SU-DHL-6 (cell line): ENCODE results near the gene RTCB.

ENCODE experiments used
- H2AFZ ChIP-seq: fragments of 200-600 bp; sonication (generic); 2 replicates; pipeline ENCODE4 v1.6.1; 2014; ENCODE audit warnings: low read depth, mild to moderate bottlenecking, moderate library complexity, mixed read lengths, antibody characterized with exemption, low read length; ENCODE audit not compliant: severe bottlenecking
- H3F3A ChIP-seq: fragments of 200-600 bp; shearing (Covaris generic); 2 replicates; pipeline ENCODE4 v1.6.0; 2016; ENCODE audit warnings: antibody characterized with exemption, mild to moderate bottlenecking; ENCODE audit not compliant: insufficient read depth
- H3K27ac ChIP-seq: fragments of 200-600 bp; sonication (generic); 2 replicates; pipeline ENCODE4 v1.5.1; 2016; ENCODE audit warnings: low read depth, mild to moderate bottlenecking, low read length, moderate library complexity, mixed read lengths
- H3K27me3 ChIP-seq: fragments of 200-600 bp; sonication (generic), shearing (Covaris generic); 2 replicates; pipeline ENCODE4 v1.6.0; 2014; ENCODE audit warnings: mild to moderate bottlenecking, low read length
- H3K36me3 ChIP-seq: fragments of 200-600 bp; sonication (generic); 2 replicates; pipeline ENCODE4 v1.6.1; 2014; ENCODE audit warnings: mild to moderate bottlenecking, low read length, mixed read lengths
- H3K4me2 ChIP-seq: fragments of 300-600, 200-600 bp; shearing (Covaris generic), sonication (generic); 2 replicates; pipeline ENCODE4 v1.6.0; 2014; ENCODE audit warnings: low read length, low read depth, mild to moderate bottlenecking; ENCODE audit not compliant: poor library complexity, severe bottlenecking
- H3K4me3 ChIP-seq: fragments of 200-600 bp; sonication (generic); 2 replicates; pipeline ENCODE4 v1.5.1; 2014; ENCODE audit warnings: antibody characterized with exemption, low read length, mild to moderate bottlenecking, mixed read lengths; ENCODE audit not compliant: insufficient read depth, poor library complexity, severe bottlenecking
- H3K79me2 ChIP-seq: fragments of 200-600 bp; sonication (generic); 2 replicates; pipeline ENCODE4 v1.6.1; 2014; ENCODE audit warnings: mild to moderate bottlenecking, low read length, moderate library complexity; ENCODE audit not compliant: insufficient read depth
- H3K9ac ChIP-seq: fragments of 200-600 bp; sonication (generic); 2 replicates; pipeline ENCODE4 v1.7.0; 2014; ENCODE audit warnings: mild to moderate bottlenecking, low read length
- H3K9me2 ChIP-seq: fragments of 200-600 bp; sonication (generic); replicated peaks from 2 replicates; pipeline ENCODE4 v1.6.1; 2014; ENCODE audit warnings: low read length; ENCODE audit not compliant: insufficient read depth
- H3K9me3 ChIP-seq: fragments of 200-600 bp; sonication (generic); 2 replicates; pipeline ENCODE4 v1.6.1; 2014; ENCODE audit warnings: low read length, mixed read lengths; ENCODE audit not compliant: insufficient read depth
- H4K20me1 ChIP-seq: fragments of 200-600 bp; sonication (generic); 2 replicates; pipeline ENCODE4 v1.6.1; 2014; ENCODE audit warnings: low read depth, mild to moderate bottlenecking, antibody characterized with exemption, low read length, moderate library complexity, mixed read lengths
- CTCF ChIP-seq: fragments of 200-600 bp; sonication (generic); IDR thresholded peaks from one replicate; pipeline ENCODE4 v1.5.1; 2017; ENCODE audit warnings: antibody characterized with exemption, mild to moderate bottlenecking, low read length, moderate library complexity; ENCODE audit not compliant: insufficient read depth, poor library complexity, severe bottlenecking
- EZH2phosphoT487 ChIP-seq: fragments of 200-600 bp; sonication (generic), shearing (Covaris generic); conservative IDR thresholded peaks from 2 replicates; pipeline ENCODE4 v1.6.1; 2018; ENCODE audit warnings: mild to moderate bottlenecking, antibody characterized with exemption, low read length, moderate library complexity, mixed read lengths

The RTCB gene

GRCh38 chr22:32385681-32386080, 26.4 kb downstream of the RTCB start:
- Histone ChIP-seq H3K27me3 (no peaks in the 10 kb centered on the region), H3F3A (no peaks in the 10 kb centered on the region), H3K9ac (no peak overlapping the region), H4K20me1 (no peaks in the 10 kb centered on the region), H3K79me2 (no peaks in the 10 kb centered on the region), H3K9me2 (no peaks in the 10 kb centered on the region), H3K4me2 (no peak overlapping the region), H3K4me3 (no peak overlapping the region), H3K36me3 (peaks cover 11% of the 10 kb centered on the region; the same call in 1 of the 2 replicates), H2AFZ (no peak overlapping the region), H3K27ac (no peak overlapping the region), H3K9me3 (no peaks in the 10 kb centered on the region)
- TF ChIP-seq CTCF (no peak), EZH2phosphoT487 (no peak)

GRCh38 chr22:32380991-32381390, 31.1 kb downstream of the RTCB start:
- Histone ChIP-seq H3K9me3 (no peaks in the 10 kb centered on the region), H3K27me3 (no peaks in the 10 kb centered on the region), H2AFZ (no peak overlapping the region), H3K9me2 (no peaks in the 10 kb centered on the region), H3K36me3 (no peaks in the 10 kb centered on the region), H3K27ac (no peak overlapping the region), H3K4me2 (no peak overlapping the region), H3K9ac (no peak overlapping the region), H3K4me3 (no peak overlapping the region), H3K79me2 (no peaks in the 10 kb centered on the region), H3F3A (no peaks in the 10 kb centered on the region), H4K20me1 (no peaks in the 10 kb centered on the region)
- TF ChIP-seq EZH2phosphoT487 (no peak), CTCF (no peak)

GRCh38 chr22:32378707-32379272, 33.3 kb downstream of the RTCB start:
- H3K9ac ChIP-seq = no peak overlapping the region
- H2AFZ ChIP-seq = no peak overlapping the region
- H3K27ac ChIP-seq = no peak overlapping the region
- no peaks in the 10 kb centered on the region for H3K27me3 ChIP-seq
- H3K4me2 ChIP-seq = no peak overlapping the region
- H3K4me3 ChIP-seq = no peak overlapping the region
- H3K36me3 ChIP-seq = no peaks in the 10 kb centered on the region
- TF ChIP-seq CTCF (peak; percentile 16), EZH2phosphoT487 (no peak)
- no peaks in the 10 kb centered on the region for H3K9me2 ChIP-seq
- H4K20me1 ChIP-seq = no peaks in the 10 kb centered on the region
- no peaks in the 10 kb centered on the region for H3K79me2 ChIP-seq
- no peaks in the 10 kb centered on the region for H3F3A ChIP-seq
- no peaks in the 10 kb centered on the region for H3K9me3 ChIP-seq
